GM23248 (cell line): ENCODE data around the gene TEX264. TPM values are rescaled to one million over a fixed set of nuclear protein-coding genes. Genes with fewer than 3 reads are reported as not detected.

Experiments
- DNase-seq: peaks from one replicate; pipeline ENCODE4 v3.0.0-alpha.2; 2015
- H2AFZ ChIP-seq: fragments of 200-600 bp; sonication (generic); 2 replicates; pipeline ENCODE4 v1.6.1; 2016; ENCODE audit warnings: antibody characterized with exemption
- H3F3A ChIP-seq: fragments of 200-600 bp; sonication (generic); 2 replicates; pipeline ENCODE4 v1.6.1; 2016; ENCODE audit warnings: mild to moderate bottlenecking, antibody characterized with exemption, mixed run types; ENCODE audit not compliant: insufficient read depth
- H3K27ac ChIP-seq: fragments of 200-600 bp; sonication (generic); 2 replicates; pipeline ENCODE4 v1.5.1; 2016; ENCODE audit warnings: mild to moderate bottlenecking
- H3K27me3 ChIP-seq: fragments of 200-600 bp; sonication (generic); replicated peaks from 2 replicates; pipeline ENCODE4 v1.6.1; 2016; ENCODE audit warnings: mild to moderate bottlenecking; ENCODE audit not compliant: insufficient read depth
- H3K36me3 ChIP-seq: fragments of 200-600 bp; sonication (generic); 2 replicates; pipeline ENCODE4 v1.6.1; 2016; ENCODE audit warnings: low read depth, mild to moderate bottlenecking
- H3K4me1 ChIP-seq: fragments of 200-600 bp; sonication (generic); 2 replicates; pipeline ENCODE4 v1.6.1; 2016; ENCODE audit warnings: mild to moderate bottlenecking; ENCODE audit not compliant: insufficient read depth
- H3K4me2 ChIP-seq: fragments of 200-600 bp; sonication (generic); one replicate; pipeline ENCODE4 v1.6.1; 2016; ENCODE audit warnings: mild to moderate bottlenecking; ENCODE audit not compliant: unreplicated experiment
- H3K4me3 ChIP-seq: fragments of 200-600 bp; sonication (generic); 2 replicates; pipeline ENCODE4 v1.5.1; 2016; ENCODE audit warnings: mild to moderate bottlenecking
- H3K79me2 ChIP-seq: fragments of 200-600 bp; sonication (generic); 2 replicates; pipeline ENCODE4 v1.6.1; 2016; ENCODE audit warnings: mild to moderate bottlenecking; ENCODE audit not compliant: insufficient read depth
- H3K9ac ChIP-seq: fragments of 200-600 bp; sonication (generic); 2 replicates; pipeline ENCODE4 v1.6.1; 2016; ENCODE audit warnings: mild to moderate bottlenecking
- H3K9me2 ChIP-seq: fragments of 200-600 bp; sonication (generic); 2 replicates; pipeline ENCODE4 v1.6.1; 2016; ENCODE audit warnings: mixed run types, mild to moderate bottlenecking, moderate library complexity; ENCODE audit not compliant: insufficient read depth
- H3K9me3 ChIP-seq: fragments of 200-600 bp; sonication (generic); one replicate; pipeline ENCODE4 v1.6.1; 2017; ENCODE audit warnings: low read depth
- H4K20me1 ChIP-seq: fragments of 200-600 bp; sonication (generic); 2 replicates; pipeline ENCODE4 v1.6.0; 2016; ENCODE audit not compliant: insufficient read depth
- EZH2 ChIP-seq: fragments of 200-600 bp; sonication (generic); IDR thresholded peaks from 2 replicates; pipeline ENCODE4 v1.6.1; 2018; ENCODE audit warnings: antibody characterized with exemption, mild to moderate bottlenecking; ENCODE audit not compliant: insufficient read depth, poor library complexity, severe bottlenecking
- EZH2phosphoT487 ChIP-seq: fragments of 200-600 bp; sonication (generic); IDR thresholded peaks from 2 replicates; pipeline ENCODE4 v1.6.1; 2018; ENCODE audit warnings: antibody characterized with exemption, moderate library complexity, mild to moderate bottlenecking, low read depth; ENCODE audit not compliant: insufficient read depth
- WGBS, 2 experiments: methylation state at CpG; one replicate each; pipeline ENCODE4 v1.1.6; 2015 to 2017; ENCODE audit warnings: low lambda C conversion rate in 2 of 2, low coverage in 1 of 2; ENCODE audit errors: missing lambda C conversion rate in 2 of 2; 5-methylcytosine and 5-hydroxymethylcytosine counted together
- in situ Hi-C: fragments of 300-500 bp; cut with MboI; formaldehyde crosslinking; loops from 2 replicates; pipeline ENCODE4 v1.15.0; 2020
- polyA plus RNA-seq: library from polyadenylated mRNA; unstranded; fragments of >200 nt; fragmentation: Nextera tagmentation; extraction: Ambion mirVana; gene quantifications from 2 replicates; pipeline ENCODE4 v1.2.1, GENCODE V29; 2016
- total RNA-seq: library from RNA; depleted of rRNA; stranded (reverse); fragments of >200 nt; shearing (Covaris generic); gene quantifications from 2 replicates; pipeline ENCODE4 v1.2.3, GENCODE V29; 2014

TEX264 gene
- total and polyA plus RNA-seq, 2 experiments from 2014 or later, result 66.7 to 89.8 TPM

DNA sequence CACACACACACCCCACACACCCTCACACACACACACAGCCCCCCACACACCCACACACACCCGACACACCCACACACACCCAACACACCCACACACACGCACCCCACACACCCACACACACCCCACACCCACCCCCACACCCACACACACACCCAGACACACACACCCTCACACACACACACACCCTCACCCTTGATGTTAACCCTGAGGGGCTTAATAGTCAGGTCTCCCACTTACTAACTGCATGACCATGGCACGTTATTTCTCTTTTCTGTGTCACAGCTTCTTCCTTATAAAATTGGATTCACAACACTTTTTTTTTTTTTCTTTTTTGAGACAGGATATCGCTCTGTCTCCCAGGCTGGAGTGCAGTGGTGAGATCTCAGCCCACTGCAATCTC lies 38.6 kb downstream of the TEX264 start:
- WGBS, 2 experiments, result 71 to 88% methylated on average over 2 to 4 of the region's 4 CpGs
- no peak overlapping the region for H3K9ac ChIP-seq

DNA sequence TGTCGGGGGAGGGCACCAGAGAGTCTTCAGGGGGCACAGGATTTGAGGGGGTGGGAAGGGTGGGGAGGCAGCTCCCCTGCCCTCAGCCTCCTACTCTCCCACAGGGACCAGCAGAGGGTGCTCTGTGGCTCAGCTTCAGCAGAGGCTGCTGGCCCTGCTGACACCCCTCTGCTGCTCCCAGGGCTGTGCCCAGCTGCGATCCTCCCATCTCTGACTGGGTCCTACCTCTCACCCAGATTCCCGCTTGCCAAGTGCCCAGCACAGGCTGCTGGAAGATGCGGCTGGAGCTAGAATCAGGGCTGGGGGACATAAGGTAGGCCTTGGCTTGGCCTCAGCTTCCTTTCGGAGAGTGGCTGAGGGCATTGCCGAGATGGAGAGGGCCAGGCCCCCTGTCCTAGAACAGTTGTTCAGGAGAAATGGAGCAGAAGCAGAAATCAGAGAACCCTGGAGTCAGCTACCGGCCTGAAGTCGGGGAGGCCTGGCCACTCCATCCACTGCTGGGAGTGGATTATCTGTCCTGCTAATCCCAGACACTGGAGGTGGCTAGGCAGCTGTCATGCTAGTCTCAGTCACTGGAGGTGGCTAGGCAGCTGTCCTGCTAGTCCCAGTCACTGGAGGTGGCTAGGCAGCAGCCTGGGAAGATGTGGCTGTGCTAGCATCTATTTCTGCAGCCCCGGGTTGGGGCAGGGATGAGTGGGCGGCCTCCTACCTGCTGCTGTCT lies 39.7 kb downstream of the TEX264 start:
- Histone ChIP-seq H4K20me1 (no peaks in the 10 kb centered on the region), H3K4me1 (no peaks in the 10 kb centered on the region), H3K4me2 (no peak overlapping the region), H2AFZ (no peak overlapping the region), H3K27me3 (no peaks in the 10 kb centered on the region), H3K27ac (no peak overlapping the region), H3K36me3 (no peaks in the 10 kb centered on the region), H3K9me2 (no peaks in the 10 kb centered on the region), H3K79me2 (no peaks in the 10 kb centered on the region), H3K9ac (no peak overlapping the region), H3K4me3 (no peak overlapping the region), H3K9me3 (no peaks in the 10 kb centered on the region), H3F3A (no peaks in the 10 kb centered on the region)
- DNase-seq, result peak; percentile 13
- TF ChIP-seq EZH2phosphoT487 (no peak), EZH2 (no peak)
- in situ Hi-C loops, result no loop called here
- 48 to 54% methylated on average over 10 of the region's 10 CpGs for WGBS, 2 experiments

More for the DNA sequence above, 38.6 kb downstream of the TEX264 start:
- no peaks in the 10 kb centered on the region for H3K79me2 ChIP-seq
- no peaks in the 10 kb centered on the region for H3K4me1 ChIP-seq
- in situ Hi-C loops, result no loop called here
- peak; percentile 30 for DNase-seq
- H2AFZ ChIP-seq, result no peak overlapping the region
- H3K4me2 ChIP-seq, result no peak overlapping the region
- no peaks in the 10 kb centered on the region for H3K9me3 ChIP-seq
- no peaks in the 10 kb centered on the region for H4K20me1 ChIP-seq
- no peak for TF ChIP-seq EZH2
- no peak for TF ChIP-seq EZH2phosphoT487
- no peaks in the 10 kb centered on the region for H3F3A ChIP-seq
- no peaks in the 10 kb centered on the region for H3K27me3 ChIP-seq
- no peaks in the 10 kb centered on the region for H3K36me3 ChIP-seq
- H3K27ac ChIP-seq, result no peak overlapping the region
- no peaks in the 10 kb centered on the region for H3K9me2 ChIP-seq
- H3K4me3 ChIP-seq, result no peak overlapping the region

DNA sequence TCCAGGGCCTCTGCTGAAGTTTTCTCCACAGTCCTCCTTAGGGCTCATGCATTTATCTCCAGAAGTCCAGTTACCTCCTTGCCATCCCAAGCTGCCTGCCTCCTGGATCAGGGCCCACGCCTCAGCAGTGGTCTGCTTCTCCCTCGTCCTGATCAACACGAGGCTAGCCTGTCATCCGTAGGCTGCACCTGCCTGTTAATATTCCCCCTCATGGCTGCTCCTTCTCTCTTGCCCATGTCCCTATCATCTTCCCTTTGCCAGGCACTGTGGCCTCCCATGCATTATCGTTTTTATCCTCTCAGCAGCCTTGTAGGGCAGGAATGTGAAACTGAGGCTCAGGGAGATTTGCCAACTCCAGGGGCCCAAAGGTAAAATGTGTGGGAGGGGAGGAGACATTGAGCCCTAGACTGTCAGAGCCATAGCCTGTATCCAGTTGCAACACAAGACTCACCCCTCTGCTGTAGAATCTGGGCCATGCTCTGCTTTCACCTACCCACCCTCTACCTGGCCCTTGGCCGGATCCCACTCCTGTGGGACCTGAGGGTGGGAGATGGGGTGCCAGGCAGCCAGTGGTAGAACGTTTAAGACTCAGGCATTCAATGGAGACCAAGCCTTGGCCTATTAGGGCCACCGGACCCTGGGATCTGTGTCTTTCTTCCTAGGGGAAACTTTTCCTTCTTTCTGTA lies 40.4 kb downstream of the TEX264 start:
- Histone ChIP-seq H3K4me3 (no peak overlapping the region), H4K20me1 (no peaks in the 10 kb centered on the region), H3K9ac (no peak overlapping the region), H3K9me2 (no peaks in the 10 kb centered on the region), H3K4me1 (no peaks in the 10 kb centered on the region), H3K27ac (no peak overlapping the region), H3K4me2 (no peak overlapping the region), H3K27me3 (no peaks in the 10 kb centered on the region), H3K9me3 (no peaks in the 10 kb centered on the region), H2AFZ (no peak overlapping the region), H3F3A (no peaks in the 10 kb centered on the region), H3K36me3 (no peaks in the 10 kb centered on the region), H3K79me2 (no peaks in the 10 kb centered on the region)
- no peak for DNase-seq
- TF ChIP-seq EZH2phosphoT487 (no peak), EZH2 (no peak)
- in situ Hi-C loops, result no loop called here
- 52 to 59% methylated on average over 8 of the region's 8 CpGs for WGBS, 2 experiments

DNA sequence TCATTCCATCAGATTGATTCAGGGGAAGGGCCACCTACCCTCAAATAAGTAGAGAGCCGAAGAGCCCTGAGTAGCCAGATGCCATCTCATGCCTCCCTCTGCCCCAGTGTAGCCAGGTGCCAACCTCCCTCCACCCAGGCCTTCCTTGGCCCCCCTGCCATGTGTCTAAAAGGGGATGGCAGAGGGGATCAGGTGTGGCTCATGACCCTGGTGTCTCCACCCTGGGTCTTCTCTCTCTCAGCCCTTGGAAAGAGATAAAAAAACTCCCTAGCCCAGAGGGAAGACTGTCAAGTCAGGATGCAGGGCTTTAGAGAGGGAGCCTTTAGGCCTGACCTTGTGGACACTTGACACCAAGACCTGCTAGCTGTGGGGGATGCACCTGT lies 41.0 kb downstream of the TEX264 start:
- Histone ChIP-seq H3K9ac (no peak overlapping the region), H3K27ac (no peak overlapping the region), H3K4me2 (no peak overlapping the region), H4K20me1 (no peaks in the 10 kb centered on the region), H3K4me3 (no peak overlapping the region), H3F3A (no peaks in the 10 kb centered on the region), H3K27me3 (no peaks in the 10 kb centered on the region), H3K9me2 (no peaks in the 10 kb centered on the region), H2AFZ (no peak overlapping the region), H3K79me2 (no peaks in the 10 kb centered on the region), H3K4me1 (no peaks in the 10 kb centered on the region), H3K36me3 (no peaks in the 10 kb centered on the region), H3K9me3 (no peaks in the 10 kb centered on the region)
- no peak for DNase-seq
- in situ Hi-C loops, result no loop called here
- 20 to 57% methylated on average over 1 of the region's 1 CpG for WGBS, 2 experiments
- TF ChIP-seq EZH2, result no peak
- no peak for TF ChIP-seq EZH2phosphoT487
